ENCODE measurements around the gene AADACL4.

The AADACL4 gene

GRCh38 chr1:12690156-12690555 is 46.3 kb downstream of the AADACL4 start:
- TF ChIP-seq CTCF (conservative IDR thresholded peaks at IDR 0.05) (no peak), ZFX (IDR thresholded peaks at IDR 0.05) (no peak)
- no peak overlapping the region for H3K27ac ChIP-seq

GRCh38 chr1:12692967-12693782 is 49.3 kb downstream of the AADACL4 start:
- no peak overlapping the region for H3K27ac ChIP-seq
- no peak for TF ChIP-seq CTCF (conservative IDR thresholded peaks at IDR 0.05)
- TF ChIP-seq ZFX (IDR thresholded peaks at IDR 0.05), result no peak

- no peak overlapping the region for H3K27ac ChIP-seq
- TF ChIP-seq CTCF (conservative IDR thresholded peaks at IDR 0.05) (no peak), ZFX (IDR thresholded peaks at IDR 0.05) (no peak)
These were observed 52.8 kb downstream of the AADACL4 start for GRCh38 chr1:12696658-12697057.

- no peak overlapping the region for H3K27ac ChIP-seq
- TF ChIP-seq CTCF (conservative IDR thresholded peaks at IDR 0.05) (no peak), ZFX (IDR thresholded peaks at IDR 0.05) (no peak)
These were observed 53.5 kb downstream of the AADACL4 start for GRCh38 chr1:12697397-12697796.

- TF ChIP-seq CTCF (conservative IDR thresholded peaks at IDR 0.05) (no peak), ZFX (IDR thresholded peaks at IDR 0.05) (no peak)
- H3K27ac ChIP-seq, result no peak overlapping the region
These were observed 60.1 kb downstream of the AADACL4 start for GRCh38 chr1:12703821-12704451.

- TF ChIP-seq CTCF (conservative IDR thresholded peaks at IDR 0.05) (no peak), ZFX (IDR thresholded peaks at IDR 0.05) (no peak)
- H3K27ac ChIP-seq, result no peak overlapping the region
These were observed 62.2 kb downstream of the AADACL4 start for GRCh38 chr1:12706061-12706460.

- TF ChIP-seq ZFX (IDR thresholded peaks at IDR 0.05) (no peak), CTCF (conservative IDR thresholded peaks at IDR 0.05) (no peak)
- no peak overlapping the region for H3K27ac ChIP-seq
These were observed 64.7 kb downstream of the AADACL4 start for GRCh38 chr1:12708396-12709090.

Measured in C4-2B (cell line).